Adrenal gland (tissue), 12 donors: ENCODE measurements around the gene MORN1. TPM values are rescaled to one million over a fixed set of nuclear protein-coding genes. Genes with fewer than 3 reads are reported as not detected.
A peak's percentile ranks its signal among the peaks of the same experiment; 100 is the strongest.

Experiments used
- DNase-seq, 7 donors: peaks; one replicate each; pipeline ENCODE4 v3.0.0-alpha.2; 2019 to 2020
- H3K27ac ChIP-seq, 5 donors: fragments of 200-600 bp; sonication (generic) in 4 of 5; 1 replicate in 3 of 5; 2 replicates in 2 of 5; pipeline versions ENCODE4 v1.5.1 to v1.8.0; 2016 to 2020; ENCODE audit warnings: mild to moderate bottlenecking in 1 of 5
- H3K27me3 ChIP-seq: fragments of 200-600 bp; 2 replicates; pipeline ENCODE4 v1.8.0; 2021
- H3K36me3 ChIP-seq, 2 donors: fragments of 200-600 bp; replicated peaks in 1 of 2; 1 replicate in 1 of 2; 2 replicates in 1 of 2; pipeline versions ENCODE4 v1.5.1 to v1.8.0; 2018 to 2022
- H3K4me1 ChIP-seq, 2 donors: fragments of 200-600 bp; replicated peaks in 1 of 2; 1 replicate in 1 of 2; 2 replicates in 1 of 2; pipeline versions ENCODE4 v1.5.1 to v1.8.0; 2018 to 2021
- H3K4me3 ChIP-seq, 4 donors: fragments of 200-600 bp; sonication (generic) in 3 of 4; one replicate each; pipeline ENCODE4 v1.5.1; 2016 to 2018
- H3K9me3 ChIP-seq, 3 donors: fragments of 200-600 bp; sonication (generic) in 1 of 3; replicated peaks in 1 of 3; 1 replicate in 2 of 3; 2 replicates in 1 of 3; pipeline versions ENCODE4 v1.5.1 to v1.8.0; 2016 to 2021
- CTCF ChIP-seq, 6 experiments: fragments of 450-650 bp in 4 of 6; fragments of 200-600 bp in 2 of 6; sonication (generic) in 1 of 6; IDR thresholded peaks; 1 replicate in 5 of 6; 2 replicates in 1 of 6; pipeline versions ENCODE4 v1.5.1 to v1.8.0; 2016 to 2021; ENCODE audit warnings: antibody characterized with exemption in 6 of 6, mild to moderate bottlenecking in 2 of 6, moderate library complexity in 1 of 6
- POLR2A ChIP-seq, 2 donors: fragments of 450-650 bp; IDR thresholded peaks; one replicate each; pipeline ENCODE4 v1.6.1; 2017; ENCODE audit warnings: antibody characterized with exemption in 2 of 2, mild to moderate bottlenecking in 2 of 2, moderate library complexity in 1 of 2
- WGBS, 4 donors: extraction: QIAGEN DNeasy Blood & Tissue Kit in 2 of 4; methylation state at CpG; one replicate each; pipeline versions ENCODE4 v1.1.5 to v1.1.7; 2013 to 2017; 5-methylcytosine and 5-hydroxymethylcytosine counted together
- intact Hi-C, 2 donors: fragments of 100-400 bp; cut with DNase I; formaldehyde crosslinking; loops; one replicate each; pipeline versions ENCODE4 v1.14.1 to v1.15.0; 2022 to 2023
- polyA plus RNA-seq, 3 donors: library from polyadenylated mRNA; stranded (reverse); fragments of 200-250 nt in 2 of 3; fragments of 350-450 nt in 1 of 3; fragmentation: Illumina TruSeq in 1 of 3; extraction: RNeasy Lipid Tissue Mini Kit (QIAGEN cat#74804) in 1 of 3; gene quantifications; one replicate each; pipeline ENCODE4 v1.2.3, GENCODE V29; 2013 to 2014
- total RNA-seq, 9 donors: library from RNA; depleted of rRNA in 4 of 9; stranded (reverse); fragments of >200 nt in 4 of 9; fragments of 120-200 nt in 1 of 9; fragmentation: NEBNext Ultra II Directional in 1 of 9; extraction: Animal tissue kit (Norgen Biotek cat#: 25700) in 1 of 9; gene quantifications; one replicate each; pipeline versions ENCODE4 v1.1.0 to v1.2.4, GENCODE V29; 2013 to 2023
- donor health status: healthy with polysubstance abuse.
- donor health status: Bipolar disorder and iron deficiency.
- donor health status: DM: yes; HTN: yes; CAD: no.
- donor health status: DM: no; HTN: no; CAD: no.
- donor health status: DM: no; HTN: no; CAD: no.
- donor health status: DM: yes; HTN: yes; CAD: no.

The MORN1 gene
- total and polyA plus RNA-seq, 12 donors: 1.8 to 14.1 (median 8.7) TPM

- 53 to 80% (median 60%) methylated on average over 7 to 21 of the region's 21 CpGs for WGBS, 4 donors
- Histone ChIP-seq H3K9me3 (no peaks in the 10 kb centered on the region), H3K27ac (peak overlapping the region in 3 of 5 donors; percentile 13 to 90 (median 52)), H3K36me3 (peaks cover 0 to 30% of the 10 kb centered on the region in 2 donors), H3K27me3 (no peaks in the 10 kb centered on the region), H3K4me1 (peaks cover 11 to 45% of the 10 kb centered on the region in 2 donors), H3K4me3 (no peak overlapping the region)
- TF ChIP-seq POLR2A (IDR thresholded peaks at IDR 0.05) (no peak), CTCF (IDR thresholded peaks at IDR 0.05) (peak in 2 of 6 experiments; percentile 27 to 30)
- intact Hi-C loops: loop anchor here in 1 of 2 donors (5.0 kb wide), 1 partner anchor 79 kb away; no protein-coding TSS in a partner anchor
- peak in 1 of 7 donors; percentile 49 for DNase-seq
Observed at GRCh38 chr1:2311184-2312032, 79.9 kb downstream of the MORN1 start.

- Histone ChIP-seq H3K4me1 (peaks cover 11 to 43% of the 10 kb centered on the region in 2 donors), H3K27me3 (no peaks in the 10 kb centered on the region), H3K4me3 (no peak overlapping the region), H3K27ac (peak overlapping the region in 3 of 5 donors; percentile 13 to 90 (median 52)), H3K36me3 (peaks cover 0 to 38% of the 10 kb centered on the region in 2 donors), H3K9me3 (no peaks in the 10 kb centered on the region)
- WGBS, 4 donors: 29 to 52% (median 49%) methylated on average over 16 to 28 of the region's 28 CpGs; no CpG with 5 or more reads in 1 of the 4 donors
- TF ChIP-seq POLR2A (IDR thresholded peaks at IDR 0.05) (no peak), CTCF (IDR thresholded peaks at IDR 0.05) (no peak)
- intact Hi-C loops: loop anchor here in 1 of 2 donors (5.0 kb wide), 1 partner anchor 78 kb away; no protein-coding TSS in a partner anchor
- peak in 6 of 7 donors; percentile 66 to 79 (median 73) for DNase-seq
Observed at GRCh38 chr1:2310332-2311183, 80.8 kb downstream of the MORN1 start.

GRCh38 chr1:2308844-2309243 is 82.5 kb downstream of the MORN1 start:
- no peak for DNase-seq
- H3K27ac ChIP-seq: no peak overlapping the region
- TF ChIP-seq POLR2A (IDR thresholded peaks at IDR 0.05) (no peak), CTCF (IDR thresholded peaks at IDR 0.05) (no peak)
- H3K36me3 ChIP-seq: peaks cover 0 to 55% of the 10 kb centered on the region in 2 donors
- H3K4me3 ChIP-seq: no peak overlapping the region
- H3K9me3 ChIP-seq: no peaks in the 10 kb centered on the region
- no peaks in the 10 kb centered on the region for H3K27me3 ChIP-seq
- WGBS, 4 donors: 92 to 96% (median 94%) methylated on average over 5 to 20 of the region's 20 CpGs
- intact Hi-C loops: no loop called here
- H3K4me1 ChIP-seq: peaks cover 6 to 28% of the 10 kb centered on the region in 2 donors

- TF ChIP-seq CTCF (IDR thresholded peaks at IDR 0.05): no peak
- TF ChIP-seq POLR2A (IDR thresholded peaks at IDR 0.05): no peak
- Histone ChIP-seq H3K9me3 (no peaks in the 10 kb centered on the region), H3K27ac (no peak overlapping the region), H3K4me3 (no peak overlapping the region), H3K36me3 (peaks cover 0 to 60% of the 10 kb centered on the region in 2 donors), H3K4me1 (peaks cover 6 to 20% of the 10 kb centered on the region in 2 donors), H3K27me3 (no peaks in the 10 kb centered on the region)
- intact Hi-C loops: no loop called here
- no peak for DNase-seq
- 94 to 96% (median 95%) methylated on average over 15 of the region's 15 CpGs for WGBS, 4 donors
Observed at GRCh38 chr1:2307972-2308371, 83.4 kb downstream of the MORN1 start.
